GM19238 (cell line): ENCODE results near the gene CCL7.

Experiments
- DNase-seq: peaks from one replicate; pipeline ENCODE4 v3.0.0; 2011; ENCODE audit warnings: low spot score; ENCODE audit not compliant: insufficient read length

The CCL7 gene

GRCh38 chr17:34285286-34285792 is 15.3 kb downstream of the CCL7 start, which contains the start of gene CCL11:
Gene CCL11 (plus strand): TSS chr17:34285742. CDS start chr17:34285809, 67 bp downstream.
- DNase-seq, result no peak

DNA sequence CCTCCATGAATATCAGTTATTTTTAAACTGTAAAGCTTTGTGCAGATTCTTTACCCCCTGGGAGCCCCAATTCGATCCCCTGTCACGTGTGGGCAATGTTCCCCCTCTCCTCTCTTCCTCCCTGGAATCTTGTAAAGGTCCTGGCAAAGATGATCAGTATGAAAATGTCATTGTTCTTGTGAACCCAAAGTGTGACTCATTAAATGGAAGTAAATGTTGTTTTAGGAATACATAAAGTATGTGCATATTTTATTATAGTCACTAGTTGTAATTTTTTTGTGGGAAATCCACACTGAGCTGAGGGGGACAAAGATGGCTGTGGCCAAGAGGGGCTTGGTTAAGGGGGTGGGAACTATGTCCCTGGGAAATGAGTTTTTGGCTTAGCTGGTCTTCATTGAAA is 17.9 kb downstream of the CCL7 start:
- no peak for DNase-seq

- DNase-seq, result no peak
Observed at GRCh38 chr17:34290586-34290985, 20.6 kb downstream of the CCL7 start.

GRCh38 chr17:34291721-34292348 is 21.8 kb downstream of the CCL7 start:
- no peak for DNase-seq

DNA sequence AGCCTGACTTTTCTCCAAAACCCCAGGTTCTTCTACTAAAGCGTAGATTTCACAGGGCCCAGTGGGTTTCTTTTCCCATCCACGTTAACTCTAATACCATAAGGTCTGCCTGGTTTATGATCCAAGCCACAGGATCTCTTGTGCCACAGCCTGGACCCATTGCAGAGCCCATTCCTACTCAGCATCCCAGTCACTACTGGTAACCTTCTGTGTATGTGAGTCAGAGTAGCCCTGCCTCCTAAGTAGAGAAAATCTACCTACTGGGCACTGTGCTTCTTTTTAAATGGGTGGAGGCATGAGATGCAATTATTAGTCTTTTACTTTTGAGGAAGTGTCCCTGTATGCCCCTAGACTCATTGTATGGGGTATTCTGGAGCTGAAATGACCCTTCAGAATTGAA is 29.0 kb downstream of the CCL7 start:
- no peak for DNase-seq

GRCh38 chr17:34299956-34300577 is 30.0 kb downstream of the CCL7 start:
- DNase-seq, result no peak

- no peak for DNase-seq
Observed at GRCh38 chr17:34300652-34301370, 30.8 kb downstream of the CCL7 start.

DNA sequence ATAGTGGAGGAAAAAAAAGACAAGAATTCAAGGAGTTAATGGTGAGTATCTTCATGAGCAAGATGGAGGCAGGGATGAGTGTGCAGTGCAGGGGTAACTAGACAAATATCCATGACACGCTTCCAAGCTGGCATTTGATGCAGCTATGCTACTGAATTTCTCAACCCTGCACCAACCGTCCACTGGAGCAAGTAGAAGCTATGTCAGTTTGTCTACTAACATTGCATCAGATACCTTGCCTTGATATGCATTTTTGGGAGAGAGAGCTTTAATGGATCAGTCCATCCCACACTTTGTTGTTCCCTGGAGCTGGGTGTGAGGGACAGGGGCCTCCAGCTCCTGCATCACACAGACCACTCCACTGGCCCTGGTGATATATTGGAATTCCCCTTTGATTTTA is 32.0 kb downstream of the CCL7 start:
- DNase-seq, result no peak

DNA sequence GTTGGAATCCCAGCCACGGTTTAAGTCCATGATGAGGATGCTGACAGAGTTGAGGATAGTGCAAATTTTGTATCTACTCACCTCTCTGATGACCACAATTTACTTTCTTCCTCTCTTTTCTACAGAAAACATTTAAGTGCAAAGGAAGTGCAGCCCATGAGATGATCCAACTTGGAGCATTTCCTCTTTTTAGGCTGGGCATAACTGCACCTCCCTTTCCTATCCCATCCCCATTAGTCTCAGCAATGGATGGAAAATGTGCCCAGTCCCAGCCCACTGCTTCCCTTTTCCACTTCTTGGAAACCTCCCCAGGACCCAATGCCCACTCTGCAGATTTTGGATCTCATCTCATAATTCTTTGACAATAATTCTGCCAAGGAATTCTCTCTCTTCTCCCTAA is 32.6 kb downstream of the CCL7 start:
- DNase-seq, result no peak

DNA sequence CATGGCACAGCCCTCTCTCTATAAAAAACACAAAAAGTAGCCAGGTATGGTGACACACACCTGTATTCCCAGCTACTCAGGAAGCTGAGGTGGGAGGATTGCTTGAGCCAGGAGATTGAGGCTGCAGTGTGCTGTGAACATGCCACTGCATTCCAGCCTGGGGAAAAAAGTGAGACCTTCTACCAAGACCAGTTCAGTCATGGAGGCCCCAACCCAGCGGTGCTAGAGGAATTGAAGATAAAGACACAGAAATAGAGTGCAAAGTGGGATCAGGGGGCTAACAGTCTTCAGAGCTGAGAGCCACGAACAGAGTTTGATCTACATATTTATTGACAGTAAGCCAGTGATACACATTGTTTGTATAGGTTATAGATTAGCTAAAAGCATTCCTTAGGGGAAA is 33.6 kb downstream of the CCL7 start:
- no peak for DNase-seq

DNA sequence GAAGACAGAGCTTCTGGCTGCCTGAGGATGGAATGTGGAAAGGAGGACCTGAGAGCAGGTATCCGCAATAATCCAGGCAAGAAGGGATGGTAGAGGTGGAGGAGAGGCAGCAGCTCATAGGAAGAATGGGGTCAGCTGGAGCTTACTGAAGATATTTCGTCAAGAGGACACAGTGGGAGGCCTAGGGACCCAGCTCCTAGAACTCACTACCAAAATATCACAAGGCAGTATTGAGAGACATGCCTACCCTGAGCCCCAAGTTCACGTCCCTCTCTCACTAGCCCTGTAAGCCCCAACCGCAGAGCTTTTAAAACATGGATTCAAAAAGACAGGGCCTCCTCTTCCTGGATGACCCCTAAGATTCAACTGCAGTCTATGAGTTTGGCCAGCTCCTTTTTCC is 35.0 kb downstream of the CCL7 start:
- DNase-seq, result no peak

DNA sequence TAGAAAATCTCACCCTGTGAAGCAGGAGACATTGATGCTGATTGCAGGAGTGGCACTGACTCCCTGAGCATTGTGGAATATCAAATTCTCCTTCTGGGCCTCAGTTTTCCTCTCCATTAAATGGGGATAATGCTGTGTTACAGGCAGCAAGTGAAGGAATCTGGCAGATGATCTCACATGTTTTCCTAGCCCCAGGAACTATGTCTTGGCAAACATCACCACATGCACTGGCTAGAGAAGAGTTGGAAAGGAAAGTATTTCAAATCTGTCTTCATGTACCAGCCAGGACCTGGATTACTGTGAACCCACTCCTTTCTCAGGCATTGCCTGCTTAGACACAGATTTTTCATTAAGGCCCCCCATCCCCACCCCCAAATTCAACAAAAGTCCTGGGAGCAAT is 35.6 kb downstream of the CCL7 start:
- DNase-seq, result no peak

- no peak for DNase-seq
Observed at GRCh38 chr17:34306466-34306865, 36.4 kb downstream of the CCL7 start.

GRCh38 chr17:34307110-34307509 is 37.1 kb downstream of the CCL7 start:
- no peak for DNase-seq

DNA sequence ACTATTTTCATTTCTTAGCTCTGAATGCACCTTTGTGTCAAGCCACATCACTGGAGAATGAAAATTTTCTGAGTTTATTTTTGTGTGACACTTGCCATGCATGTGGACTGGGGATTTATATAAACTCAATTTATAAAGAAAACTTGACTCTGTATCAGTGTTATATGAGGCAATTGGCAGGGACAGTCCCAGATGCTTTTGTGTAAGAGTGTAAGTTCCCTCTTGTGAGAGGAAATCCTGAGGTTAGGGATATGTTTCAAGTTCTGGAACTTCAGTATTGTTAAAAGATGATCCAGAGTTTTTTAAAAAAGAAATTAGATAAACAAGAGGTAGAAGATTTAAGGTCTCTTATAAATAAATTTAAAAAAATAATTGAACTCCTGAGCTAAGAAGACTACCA is 38.4 kb downstream of the CCL7 start:
- no peak for DNase-seq

- DNase-seq, result no peak
Observed at GRCh38 chr17:34311291-34311690, 41.3 kb downstream of the CCL7 start.

- no peak for DNase-seq
Observed at GRCh38 chr17:34312080-34312479, 42.1 kb downstream of the CCL7 start.

- DNase-seq, result no peak
Observed at GRCh38 chr17:34313164-34313563, 43.1 kb downstream of the CCL7 start.

DNA sequence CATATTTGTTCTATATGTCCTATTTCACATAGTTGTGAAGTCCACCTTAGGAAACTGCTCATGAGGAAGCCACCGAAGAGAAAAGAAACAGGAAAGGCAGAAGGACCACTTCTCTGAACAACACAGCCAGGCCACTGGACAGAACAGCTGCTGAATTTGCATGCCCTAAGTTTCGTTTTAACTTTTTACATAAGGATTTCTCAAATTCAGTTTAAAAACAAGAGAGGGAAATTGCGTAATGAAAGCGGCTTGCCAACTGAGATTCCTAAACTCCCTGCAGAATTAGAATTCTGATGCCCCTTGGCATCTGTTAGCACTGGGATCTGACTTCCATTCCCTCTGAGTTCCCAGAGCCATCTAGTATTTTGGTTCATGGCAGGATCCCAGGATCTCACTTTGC is 44.3 kb downstream of the CCL7 start:
- DNase-seq, result no peak

DNA sequence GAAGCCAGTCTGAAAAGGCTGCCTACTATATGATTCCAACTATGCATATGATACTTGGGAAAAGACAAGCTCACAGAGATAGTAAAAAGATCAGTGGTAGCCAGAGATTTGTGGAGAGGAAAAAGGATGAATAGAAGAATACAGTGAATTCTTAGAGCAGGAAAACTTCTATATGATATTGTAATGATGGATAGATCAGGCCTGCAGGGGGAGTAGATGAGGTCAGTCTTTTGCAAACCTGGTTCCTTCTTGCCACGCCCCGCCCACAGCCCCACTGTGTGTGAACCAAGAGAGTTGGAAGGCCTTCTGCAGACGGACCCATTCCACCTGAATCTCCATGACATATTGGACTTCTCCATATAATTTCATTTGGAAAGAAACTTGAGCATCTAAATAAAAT is 48.5 kb downstream of the CCL7 start:
- DNase-seq, result no peak

DNA sequence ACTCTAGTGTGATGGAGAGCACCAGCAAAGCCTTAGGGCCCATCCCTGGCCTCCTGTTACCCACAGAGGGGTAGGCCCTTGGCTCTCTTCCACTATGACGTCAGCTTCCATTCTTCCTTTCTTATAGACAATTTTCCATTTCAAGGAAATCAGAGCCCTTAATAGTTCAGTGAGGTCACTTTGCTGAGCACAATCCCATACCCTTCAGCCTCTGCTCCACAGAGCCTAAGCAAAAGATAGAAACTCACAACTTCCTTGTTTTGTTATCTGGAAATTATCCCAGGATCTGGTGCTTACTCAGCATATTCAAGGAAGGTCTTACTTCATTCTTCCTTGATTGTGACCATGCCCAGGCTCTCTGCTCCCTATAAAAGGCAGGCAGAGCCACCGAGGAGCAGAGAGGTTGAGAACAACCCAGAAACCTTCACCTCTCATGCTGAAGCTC is 49.0 kb downstream of the CCL7 start, which contains the start of gene CCL8:
TSS of gene CCL8 (plus strand) at position 397 of the 445 bp plus-strand sequence. CDS start 67 bp downstream, outside the sequence.
- DNase-seq, result no peak
